NCI-H748 treated with DMSO at 0.1 percent for 48 hours (cell line): ENCODE data around the gene SLC43A3.
"Not testable (repeated sequence)": the region's sequence is repeated elsewhere in the genome, so short reads cannot be mapped to it uniquely, and the experiment has no call there.

ENCODE experiments used
- DNase-seq: peaks from one replicate; lab custom pipeline; 2025; lab: John Stamatoyannopoulos, UW

SLC43A3 gene

GRCh38 chr11:57405271-57405860, 21.6 kb downstream of the SLC43A3 start:
- no peak for DNase-seq

GRCh38 chr11:57403802-57404147, 23.1 kb downstream of the SLC43A3 start:
- DNase-seq, result no peak

GRCh38 chr11:57403003-57403801, 23.7 kb downstream of the SLC43A3 start:
- DNase-seq, result not testable (repeated sequence)

GRCh38 chr11:57402188-57403002, 24.5 kb downstream of the SLC43A3 start:
- DNase-seq, result no peak

- no peak for DNase-seq
Measured at GRCh38 chr11:57399972-57400578, 26.8 kb downstream of the SLC43A3 start.

- no peak for DNase-seq
Measured at GRCh38 chr11:57399221-57399620, 27.7 kb downstream of the SLC43A3 start.

GRCh38 chr11:57397394-57397990, 29.4 kb downstream of the SLC43A3 start:
- DNase-seq, result no peak

- no peak for DNase-seq
Measured at GRCh38 chr11:57396744-57397143, 30.2 kb downstream of the SLC43A3 start.

GRCh38 chr11:57395905-57396623, 30.9 kb downstream of the SLC43A3 start:
- DNase-seq, result no peak

GRCh38 chr11:57394203-57394965, 32.5 kb downstream of the SLC43A3 start:
- DNase-seq, result no peak

GRCh38 chr11:57392763-57393105, 34.2 kb downstream of the SLC43A3 start:
- no peak for DNase-seq

- no peak for DNase-seq
Measured at GRCh38 chr11:57392066-57392762, 34.7 kb downstream of the SLC43A3 start.

- DNase-seq, result no peak
Measured at GRCh38 chr11:57391539-57391938, 35.4 kb downstream of the SLC43A3 start.

GRCh38 chr11:57391111-57391510, 35.8 kb downstream of the SLC43A3 start:
- no peak for DNase-seq

- DNase-seq, result no peak
Measured at GRCh38 chr11:57390535-57390934, 36.4 kb downstream of the SLC43A3 start, which contains the start of gene PRG2. PRG2 (minus strand) TSS chr11:57390650; CDS start chr11:57389944, 706 bp downstream.

GRCh38 chr11:57387289-57388030, 39.5 kb downstream of the SLC43A3 start:
- no peak for DNase-seq

GRCh38 chr11:57386178-57386940, 40.6 kb downstream of the SLC43A3 start:
- DNase-seq, result no peak

GRCh38 chr11:57380975-57381374, 45.9 kb downstream of the SLC43A3 start, which contains the start of gene PRG3:
PRG3 (minus strand) TSS chr11:57381150; CDS start chr11:57380708, 442 bp downstream.
- DNase-seq, result no peak
